ENCODE measurements around the gene ZNF445. TPM values are rescaled to one million over a fixed set of nuclear protein-coding genes. Genes with fewer than 3 reads are reported as not detected.

Gene ZNF445
- total RNA-seq, 2 experiments from 2014 or later = 17.8 to 19.6 TPM

DNA sequence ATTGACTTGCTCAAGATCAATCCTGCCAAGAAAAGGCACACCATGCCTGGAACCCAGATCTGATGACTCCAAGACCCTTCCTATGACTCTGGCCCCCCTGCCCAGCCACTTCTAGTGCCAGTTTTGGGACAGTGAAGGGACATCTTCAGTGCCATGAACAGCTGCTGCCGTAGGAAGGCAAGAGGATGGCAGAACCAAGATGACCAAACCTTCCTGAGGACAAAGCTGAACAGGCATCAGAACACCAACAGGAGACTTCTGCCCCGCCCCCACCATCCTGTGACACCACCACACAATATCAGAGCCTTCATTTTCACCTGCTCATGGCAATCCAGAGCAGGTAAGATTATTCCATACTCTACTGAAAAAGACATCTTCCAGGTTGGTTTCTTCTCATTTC, 33.0 kb downstream of the ZNF445 start:
- H3K9me3 Mint-ChIP-seq = peaks cover 42% of the 10 kb centered on the region
- no peak overlapping the region for H3K27ac Mint-ChIP-seq
- POLR2A ChIA-PET = no interaction called here
- no peaks in the 10 kb centered on the region for H3K27me3 Mint-ChIP-seq
- H3K4me1 Mint-ChIP-seq = peaks cover 32% of the 10 kb centered on the region
- no peak overlapping the region for H3K4me3 Mint-ChIP-seq
- peaks cover 78% of the 10 kb centered on the region for H3K36me3 Mint-ChIP-seq (ENCODE audit: low read depth)
- CTCF ChIA-PET = no interaction called here
- DNase-seq = no peak

DNA sequence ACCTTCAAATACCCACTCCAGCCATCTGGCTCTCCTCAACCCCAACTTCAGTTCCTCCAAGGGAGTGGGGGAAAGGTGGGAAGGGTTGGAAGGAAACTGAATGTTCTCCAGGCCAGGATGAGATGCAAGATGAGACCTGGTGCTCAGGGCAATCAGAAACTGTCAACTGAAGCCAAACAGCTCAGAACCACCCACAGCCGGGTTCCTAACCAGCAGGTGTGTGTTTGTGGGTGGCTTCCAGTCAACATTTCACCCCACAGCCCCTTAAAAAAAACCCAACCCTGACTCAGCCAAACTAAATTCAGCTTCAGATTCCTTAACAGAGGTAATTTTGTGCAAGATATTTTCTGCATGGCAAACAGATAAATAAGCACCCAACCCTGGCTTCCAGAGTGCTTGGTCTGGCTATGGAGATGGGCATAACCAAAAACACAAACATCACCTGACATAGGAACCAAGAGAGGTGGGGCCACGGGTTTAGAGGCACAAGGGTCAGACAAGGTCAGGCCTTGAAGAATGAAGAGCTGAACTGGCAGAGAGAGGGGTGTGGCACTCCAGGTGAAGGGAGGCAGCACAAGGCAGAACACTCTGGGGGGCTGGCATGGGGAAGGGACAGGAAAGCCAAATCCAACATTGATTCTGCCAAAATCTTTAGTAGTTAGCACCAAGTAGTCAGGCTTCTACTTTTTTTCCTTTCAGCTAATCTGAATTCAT, 34.7 kb downstream of the ZNF445 start:
- Mint-ChIP-seq H3K9me3 (peaks cover 26% of the 10 kb centered on the region), H3K27ac (no peak overlapping the region), H3K36me3 (ENCODE audit: low read depth) (peaks cover 61% of the 10 kb centered on the region), H3K27me3 (no peaks in the 10 kb centered on the region), H3K4me3 (no peak overlapping the region), H3K4me1 (peaks cover 36% of the 10 kb centered on the region)
- ChIA-PET POLR2A (no interaction called here), CTCF (no interaction called here)
- no peak for DNase-seq

DNA sequence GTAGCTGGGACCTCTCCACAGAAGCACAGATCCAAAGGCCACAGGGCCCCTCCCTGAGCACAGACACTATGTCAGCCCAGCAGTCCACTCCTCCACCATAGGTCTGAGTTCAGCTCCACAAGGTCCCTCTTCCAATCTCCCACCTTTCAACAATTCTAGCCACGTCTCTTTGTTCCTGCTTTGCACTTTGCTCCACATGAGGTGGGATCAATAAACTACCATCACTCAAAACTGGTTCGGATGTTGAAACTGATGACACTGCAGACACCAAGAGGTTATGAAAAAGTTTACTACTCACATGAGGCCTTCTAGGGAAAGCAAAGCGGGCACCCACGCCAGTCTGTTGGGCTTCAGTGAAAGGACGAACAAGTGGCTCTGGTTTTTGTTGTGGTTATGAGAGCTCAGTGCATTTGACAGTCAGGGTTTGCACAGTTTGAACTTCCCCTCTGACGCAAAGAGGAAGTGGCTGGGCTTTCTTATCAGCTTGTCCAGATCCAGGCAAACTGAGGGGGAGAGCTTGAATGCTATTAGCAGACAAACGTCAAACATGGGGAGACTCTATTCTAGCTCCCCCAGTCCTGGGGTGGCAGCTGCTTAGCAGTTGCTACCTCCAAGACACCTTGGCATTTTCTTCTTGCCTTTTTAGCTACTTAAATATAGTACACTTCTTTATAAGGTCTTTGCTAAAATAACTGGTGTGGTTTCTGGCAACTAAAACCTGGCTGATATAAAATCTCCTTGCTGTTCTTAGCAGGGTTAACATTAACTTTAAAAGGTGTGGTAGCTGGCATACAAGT, 37.8 kb downstream of the ZNF445 start:
- peak overlapping the region; percentile 84 for H3K27ac Mint-ChIP-seq
- H3K36me3 Mint-ChIP-seq (ENCODE audit: low read depth) = peaks cover 41% of the 10 kb centered on the region
- H3K9me3 Mint-ChIP-seq = peaks cover 4% of the 10 kb centered on the region
- H3K27me3 Mint-ChIP-seq = no peaks in the 10 kb centered on the region
- ChIA-PET CTCF (no interaction called here), POLR2A (interaction anchor here (0.5 to 1.8 kb wide), 7 partner anchors 13 to 562 kb away, joined by 3 to 19 read pairs (median 5); partner anchors contain the start of genes KIAA1143, KIF15, TCAIM and ZNF445)
- peaks cover 36% of the 10 kb centered on the region for H3K4me1 Mint-ChIP-seq
- no peak overlapping the region for H3K4me3 Mint-ChIP-seq
- peak; percentile 80 for DNase-seq

DNA sequence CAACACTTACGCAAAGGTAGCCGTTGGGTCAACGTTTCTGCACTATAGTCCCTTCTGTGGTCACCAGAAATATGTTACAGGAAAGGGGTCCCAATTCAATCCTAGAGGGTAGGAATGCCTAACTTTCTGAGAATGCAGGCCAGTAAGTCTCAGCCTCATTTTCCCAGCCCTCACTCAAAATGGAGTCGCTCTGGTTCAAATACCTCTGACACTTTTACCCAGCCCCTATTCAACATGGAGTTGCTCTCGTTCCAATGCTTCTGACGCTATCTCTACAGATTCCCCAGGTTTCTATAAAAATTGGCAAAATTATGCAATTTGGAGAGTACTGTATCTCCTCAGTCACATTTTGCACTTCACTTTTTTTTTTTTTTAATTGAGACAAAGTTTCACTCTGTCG, 39.7 kb downstream of the ZNF445 start:
- Mint-ChIP-seq H3K4me1 (peaks cover 33% of the 10 kb centered on the region), H3K36me3 (ENCODE audit: low read depth) (peaks cover 31% of the 10 kb centered on the region), H3K4me3 (no peak overlapping the region), H3K9me3 (no peaks in the 10 kb centered on the region), H3K27ac (no peak overlapping the region), H3K27me3 (no peaks in the 10 kb centered on the region)
- no peak for DNase-seq
- ChIA-PET POLR2A (no interaction called here), CTCF (no interaction called here)

DNA sequence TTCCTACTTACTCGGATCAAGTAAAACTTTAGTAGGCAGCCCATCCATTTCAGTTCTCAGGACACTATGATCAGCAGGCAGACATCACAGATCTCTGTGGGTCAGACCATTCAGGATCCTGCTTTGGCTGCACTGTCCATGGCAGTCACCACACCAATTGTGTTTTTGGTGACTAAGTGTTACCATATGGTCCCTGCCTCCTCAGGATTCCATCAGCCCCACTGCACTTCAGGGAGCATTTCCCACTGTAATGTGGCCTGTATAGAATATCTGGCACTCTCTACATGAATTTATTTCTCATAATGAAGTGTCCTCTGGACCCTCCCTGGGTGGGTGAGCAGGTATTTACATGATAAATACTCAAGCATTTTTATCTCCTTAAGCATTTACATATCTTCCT, 41.3 kb downstream of the ZNF445 start:
- no peak for DNase-seq
- Mint-ChIP-seq H3K4me1 (peaks cover 18% of the 10 kb centered on the region), H3K36me3 (ENCODE audit: low read depth) (peaks cover 15% of the 10 kb centered on the region), H3K27ac (no peak overlapping the region), H3K27me3 (no peaks in the 10 kb centered on the region), H3K9me3 (no peaks in the 10 kb centered on the region), H3K4me3 (no peak overlapping the region)
- CTCF ChIA-PET = no interaction called here
- POLR2A ChIA-PET = no interaction called here

DNA sequence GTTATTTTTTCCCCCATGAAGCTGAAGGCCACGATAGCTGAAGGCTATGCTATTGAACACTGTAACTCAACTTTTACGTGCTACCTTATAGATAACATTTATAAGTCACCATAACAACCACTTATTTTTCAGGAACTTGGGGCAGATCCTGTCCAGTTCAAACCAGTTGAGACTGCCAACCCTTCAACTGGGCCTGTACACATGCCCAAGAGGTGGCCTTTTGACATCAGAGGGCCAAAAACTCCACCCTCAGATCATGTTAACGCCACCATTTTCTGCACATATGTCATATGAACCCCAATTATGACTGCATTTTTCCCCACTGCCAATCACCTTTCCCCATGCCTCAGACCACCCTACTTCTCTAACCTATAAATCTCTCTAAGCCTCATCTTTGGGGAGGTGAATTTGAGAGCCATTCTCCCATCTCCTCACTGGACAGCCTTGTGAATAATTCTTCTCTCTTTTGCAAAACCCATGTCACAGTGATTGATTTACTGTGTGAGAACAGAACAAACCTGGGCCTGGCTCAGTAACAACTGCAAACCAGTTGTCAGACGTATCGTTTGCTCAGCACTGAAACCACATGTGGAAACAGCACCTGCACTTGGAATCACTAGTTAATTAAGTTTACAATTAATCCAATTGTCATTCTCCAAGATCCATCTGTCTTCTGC, 42.5 kb downstream of the ZNF445 start:
- ChIA-PET CTCF (no interaction called here), POLR2A (no interaction called here)
- peaks cover 12% of the 10 kb centered on the region for H3K36me3 Mint-ChIP-seq (ENCODE audit: low read depth)
- DNase-seq = no peak
- H3K27me3 Mint-ChIP-seq = no peaks in the 10 kb centered on the region
- H3K9me3 Mint-ChIP-seq = no peaks in the 10 kb centered on the region
- peaks cover 9% of the 10 kb centered on the region for H3K4me1 Mint-ChIP-seq
- no peak overlapping the region for H3K4me3 Mint-ChIP-seq
- no peak overlapping the region for H3K27ac Mint-ChIP-seq

DNA sequence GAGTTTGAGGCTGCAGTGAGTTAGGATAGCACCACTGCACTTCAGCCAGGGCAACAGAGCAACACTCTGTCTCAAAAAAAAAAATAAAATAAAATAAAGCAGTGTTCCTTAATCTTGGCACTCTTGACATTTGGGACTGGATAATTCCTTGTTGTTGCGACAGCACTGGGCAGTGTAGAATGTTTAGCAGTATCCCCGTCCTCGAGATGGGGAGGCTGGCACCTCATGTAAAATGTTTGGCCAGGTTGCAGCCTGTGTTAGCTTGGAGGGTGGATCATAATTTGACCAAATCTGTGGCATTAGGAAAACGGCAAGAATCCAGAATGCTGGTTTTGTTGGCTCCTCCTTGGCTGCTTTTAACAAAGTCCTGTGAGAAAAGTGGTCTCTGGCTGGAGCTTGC, 47.0 kb downstream of the ZNF445 start:
- ChIA-PET POLR2A (no interaction called here), CTCF (no interaction called here)
- Mint-ChIP-seq H3K27ac (no peak overlapping the region), H3K9me3 (no peaks in the 10 kb centered on the region), H3K4me1 (no peaks in the 10 kb centered on the region), H3K4me3 (no peak overlapping the region), H3K36me3 (ENCODE audit: low read depth) (no peaks in the 10 kb centered on the region), H3K27me3 (no peaks in the 10 kb centered on the region)
- DNase-seq = no peak

DNA sequence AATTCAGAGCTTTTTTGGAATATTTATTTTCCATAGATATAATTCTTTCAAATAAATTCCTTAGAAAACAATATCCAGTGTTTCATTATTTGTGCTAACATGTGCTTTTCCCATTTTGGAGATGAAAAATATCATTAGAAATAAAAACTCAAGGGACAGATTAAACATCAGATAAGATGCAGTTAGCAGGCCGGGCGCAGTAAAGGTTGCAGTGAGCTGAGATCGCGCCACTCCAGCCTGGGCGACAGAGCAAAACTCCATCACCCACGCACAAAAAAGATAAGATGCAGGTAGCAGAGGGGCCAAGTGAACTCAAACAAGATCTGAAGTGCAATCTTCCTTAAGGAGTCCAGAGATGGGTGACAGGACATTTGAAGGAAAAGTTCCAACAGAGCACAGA, 48.0 kb downstream of the ZNF445 start:
- CTCF ChIA-PET = no interaction called here
- H3K9me3 Mint-ChIP-seq = no peaks in the 10 kb centered on the region
- H3K27me3 Mint-ChIP-seq = no peaks in the 10 kb centered on the region
- POLR2A ChIA-PET = no interaction called here
- H3K36me3 Mint-ChIP-seq (ENCODE audit: low read depth) = no peaks in the 10 kb centered on the region
- DNase-seq = no peak
- H3K27ac Mint-ChIP-seq = no peak overlapping the region
- H3K4me1 Mint-ChIP-seq = no peaks in the 10 kb centered on the region
- no peak overlapping the region for H3K4me3 Mint-ChIP-seq

DNA sequence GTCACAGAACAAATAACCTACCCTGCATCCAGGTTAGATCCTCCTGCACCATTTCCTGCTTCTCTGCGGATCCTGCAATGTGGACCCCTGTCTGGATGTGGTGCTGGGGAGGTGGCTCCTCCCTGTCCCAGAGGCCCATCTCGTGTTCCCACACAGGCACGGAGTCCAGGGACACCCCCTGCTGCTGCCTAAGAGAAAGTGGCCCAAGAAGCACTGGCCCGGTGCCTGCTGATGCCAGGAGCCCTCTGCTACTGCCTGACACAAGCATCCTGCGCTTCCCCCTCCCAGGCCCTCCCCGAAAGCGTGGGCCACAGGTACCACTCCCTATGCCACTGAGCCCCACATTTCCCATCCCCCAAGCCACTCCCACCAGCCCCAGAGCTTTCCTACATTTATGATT, 48.6 kb downstream of the ZNF445 start:
- Mint-ChIP-seq H3K27ac (no peak overlapping the region), H3K4me3 (no peak overlapping the region), H3K9me3 (no peaks in the 10 kb centered on the region), H3K4me1 (no peaks in the 10 kb centered on the region), H3K27me3 (no peaks in the 10 kb centered on the region), H3K36me3 (ENCODE audit: low read depth) (no peaks in the 10 kb centered on the region)
- DNase-seq = no peak
- ChIA-PET POLR2A (no interaction called here), CTCF (no interaction called here)

DNA sequence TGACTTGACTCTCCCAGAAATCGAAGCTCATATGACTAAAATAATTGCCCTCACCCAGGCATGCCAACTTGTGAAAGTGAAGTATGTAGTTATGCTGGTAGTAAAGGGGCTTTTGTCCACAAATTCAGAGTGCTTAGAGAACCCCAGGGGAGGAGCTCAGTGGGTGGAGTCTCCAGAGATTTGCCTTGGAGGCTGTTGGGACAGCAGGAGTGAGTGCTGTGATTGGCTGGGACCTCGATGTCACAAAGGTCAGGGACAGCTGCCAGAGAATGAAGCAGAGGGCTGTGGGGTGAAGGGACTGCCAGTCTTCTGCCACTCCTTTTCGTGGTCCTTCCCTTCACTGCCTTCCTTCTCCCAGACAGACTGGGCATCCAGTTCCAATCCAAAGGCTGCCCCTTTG, 49.8 kb downstream of the ZNF445 start:
- Mint-ChIP-seq H3K36me3 (ENCODE audit: low read depth) (no peaks in the 10 kb centered on the region), H3K9me3 (no peaks in the 10 kb centered on the region), H3K27ac (no peak overlapping the region), H3K4me1 (no peaks in the 10 kb centered on the region), H3K27me3 (no peaks in the 10 kb centered on the region), H3K4me3 (no peak overlapping the region)
- ChIA-PET CTCF (no interaction called here), POLR2A (no interaction called here)
- DNase-seq = no peak

DNA sequence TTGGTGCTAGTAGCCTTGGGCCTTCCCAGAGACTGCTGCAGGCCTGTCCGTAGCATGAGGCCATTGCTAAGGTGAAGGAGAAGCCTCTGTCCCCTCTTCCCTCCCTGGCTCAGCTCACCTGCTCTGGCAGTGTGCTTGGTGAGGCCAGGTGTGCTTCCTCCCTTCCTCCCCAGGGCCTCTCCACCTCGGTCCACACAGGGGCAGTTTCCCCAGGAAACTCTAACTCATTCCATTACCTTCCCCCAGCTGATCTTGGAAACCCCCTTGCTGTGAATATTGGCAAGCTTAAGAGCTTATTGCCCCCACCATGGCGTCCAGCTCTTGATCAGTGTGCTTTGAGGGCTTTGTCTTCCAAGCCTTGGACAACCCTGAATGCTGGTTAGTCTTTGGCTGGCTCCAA, 52.7 kb downstream of the ZNF445 start:
- Mint-ChIP-seq H3K27me3 (no peaks in the 10 kb centered on the region), H3K36me3 (ENCODE audit: low read depth) (no peaks in the 10 kb centered on the region), H3K27ac (no peak overlapping the region), H3K4me1 (no peaks in the 10 kb centered on the region), H3K9me3 (no peaks in the 10 kb centered on the region), H3K4me3 (no peak overlapping the region)
- DNase-seq = no peak
- CTCF ChIA-PET = interaction anchor here (0.6 kb wide), 1 partner anchor 1437 kb away, joined by 3 read pairs; no protein-coding TSS in a partner anchor
- POLR2A ChIA-PET = no interaction called here

DNA sequence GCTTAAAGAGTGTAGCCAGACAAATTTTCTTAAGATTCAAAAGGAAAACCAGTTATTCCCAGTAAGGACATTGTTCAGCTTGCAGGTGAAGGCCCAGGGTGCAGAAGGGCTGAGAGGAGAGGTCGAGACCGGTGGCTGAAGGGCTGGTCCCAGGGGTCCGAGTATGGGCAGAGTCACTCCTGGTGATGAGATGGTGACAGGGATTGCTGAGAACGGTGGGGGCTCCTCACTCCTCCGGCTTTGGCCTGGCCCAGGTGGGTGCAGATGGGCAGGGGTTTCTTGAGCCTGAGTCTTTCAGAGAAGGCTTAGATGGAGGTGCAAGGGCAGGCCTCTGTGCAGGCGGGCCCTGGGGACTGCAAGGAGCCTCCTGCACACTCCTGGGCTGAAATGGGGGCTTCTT, 56.2 kb downstream of the ZNF445 start:
- ChIA-PET POLR2A (no interaction called here), CTCF (no interaction called here)
- no peak for DNase-seq

DNA sequence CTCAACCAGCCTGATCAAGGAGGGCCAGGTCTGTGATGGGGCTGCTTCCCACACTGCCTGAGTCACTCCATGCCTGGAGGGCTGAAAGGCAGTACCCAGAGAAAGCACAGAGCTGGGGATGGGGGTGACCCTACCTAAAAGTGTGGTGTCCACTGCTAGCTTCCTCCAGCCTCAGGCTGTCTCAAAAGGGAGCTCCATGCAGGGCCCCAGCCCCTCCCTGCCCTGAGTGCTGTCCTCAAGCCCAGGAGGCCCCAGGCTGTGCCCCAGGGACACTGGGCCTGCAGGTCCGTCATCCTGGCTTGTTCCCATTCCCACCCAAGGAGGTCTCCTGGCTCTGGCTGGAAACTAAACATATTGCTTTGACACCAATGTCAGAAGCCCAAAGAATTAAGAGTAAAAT, 56.8 kb downstream of the ZNF445 start:
- no peak overlapping the region for H3K4me3 Mint-ChIP-seq
- no peak for DNase-seq
- no peak overlapping the region for H3K27ac Mint-ChIP-seq
- H3K4me1 Mint-ChIP-seq = no peaks in the 10 kb centered on the region
- no peaks in the 10 kb centered on the region for H3K27me3 Mint-ChIP-seq
- ChIA-PET POLR2A (no interaction called here), CTCF (no interaction called here)
- no peaks in the 10 kb centered on the region for H3K9me3 Mint-ChIP-seq
- H3K36me3 Mint-ChIP-seq (ENCODE audit: low read depth) = no peaks in the 10 kb centered on the region

More for the DNA sequence above, 56.2 kb downstream of the ZNF445 start:
- Mint-ChIP-seq H3K27ac (no peak overlapping the region), H3K27me3 (no peaks in the 10 kb centered on the region), H3K9me3 (no peaks in the 10 kb centered on the region), H3K4me1 (no peaks in the 10 kb centered on the region), H3K36me3 (ENCODE audit: low read depth) (no peaks in the 10 kb centered on the region), H3K4me3 (no peak overlapping the region)
